Limb (tissue), 2 donors: ENCODE results near the gene NCAM1.

ENCODE experiments used
- DNase-seq, 2 donors: peaks; one replicate each; pipeline ENCODE4 v3.0.0-alpha.2; 2016; ENCODE audit errors: extremely low spot score in 2 of 2

NCAM1 gene

DNA sequence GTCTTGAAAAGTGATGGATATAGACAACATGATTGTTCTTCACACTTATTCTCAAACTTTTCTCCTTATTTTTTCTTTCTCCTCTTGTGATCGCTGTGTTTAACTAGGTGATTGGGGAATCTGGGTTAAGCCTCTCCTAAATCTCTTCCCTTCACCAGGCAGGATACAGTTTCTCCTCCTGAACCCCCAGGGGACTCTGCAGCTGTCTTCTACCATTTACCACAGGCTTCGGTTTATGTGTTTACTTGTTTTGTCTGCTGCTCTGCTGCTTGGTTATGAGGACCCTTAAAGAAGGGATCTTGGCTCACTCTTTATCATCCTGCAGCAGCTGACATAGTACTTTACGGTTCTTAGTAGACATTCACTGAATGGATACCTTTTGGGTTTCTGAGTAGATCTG lies 124.2 kb downstream of the NCAM1 start:
- no peak for DNase-seq

DNA sequence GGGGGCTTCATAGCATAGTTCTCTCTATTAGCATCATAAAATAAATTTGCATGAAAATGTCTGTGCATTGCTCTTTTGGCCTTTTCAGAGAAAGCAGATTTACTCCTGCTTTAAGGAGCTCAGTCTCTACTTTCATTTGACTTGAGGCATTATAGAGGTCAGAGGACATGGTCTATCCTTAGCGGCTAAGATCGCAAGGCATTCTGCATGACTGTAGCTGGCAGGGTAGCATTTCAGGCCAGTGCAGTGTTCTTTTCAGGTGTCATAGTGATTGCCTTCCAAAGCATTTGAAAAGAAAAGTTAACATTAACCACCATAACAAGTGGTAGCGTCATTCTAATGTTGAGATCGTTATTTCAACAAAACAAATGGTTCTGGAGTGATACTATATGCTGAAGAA lies 126.5 kb downstream of the NCAM1 start:
- DNase-seq = no peak

DNA sequence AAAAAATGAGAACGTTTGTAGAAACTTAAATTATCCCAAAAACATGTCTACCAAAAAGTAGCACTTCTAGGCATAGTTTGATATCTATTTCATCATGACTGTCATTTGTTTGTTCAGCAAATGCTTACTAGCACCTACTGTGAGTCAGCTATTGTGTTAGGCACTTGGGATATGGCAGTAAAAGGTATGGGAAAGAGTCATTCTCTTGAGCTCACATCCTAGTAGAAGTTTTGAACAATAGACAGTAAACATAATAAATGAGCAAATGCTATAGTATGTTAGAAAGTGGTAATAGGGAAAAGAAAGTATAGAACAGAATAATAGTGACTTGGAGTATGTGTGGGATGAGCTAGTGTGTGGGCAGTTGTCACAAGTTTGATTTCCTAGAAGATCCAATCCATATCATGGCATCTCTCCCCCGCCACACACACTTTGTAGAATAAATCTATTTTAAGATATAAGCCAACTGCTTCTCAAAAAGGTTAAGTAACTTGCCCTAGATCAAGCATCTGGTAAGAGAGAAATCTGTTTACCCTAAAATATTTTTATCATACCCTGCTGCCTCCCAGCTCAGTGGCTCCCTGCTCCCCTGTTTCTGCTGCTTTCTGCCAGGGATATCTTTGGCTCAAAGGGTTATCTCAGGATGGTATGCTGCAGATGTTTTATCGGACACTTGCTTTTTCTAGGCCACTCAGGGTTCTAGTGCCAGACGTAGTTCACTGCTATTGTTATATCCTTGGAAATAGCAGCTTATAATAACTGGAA lies 129.7 kb downstream of the NCAM1 start:
- DNase-seq = no peak

DNA sequence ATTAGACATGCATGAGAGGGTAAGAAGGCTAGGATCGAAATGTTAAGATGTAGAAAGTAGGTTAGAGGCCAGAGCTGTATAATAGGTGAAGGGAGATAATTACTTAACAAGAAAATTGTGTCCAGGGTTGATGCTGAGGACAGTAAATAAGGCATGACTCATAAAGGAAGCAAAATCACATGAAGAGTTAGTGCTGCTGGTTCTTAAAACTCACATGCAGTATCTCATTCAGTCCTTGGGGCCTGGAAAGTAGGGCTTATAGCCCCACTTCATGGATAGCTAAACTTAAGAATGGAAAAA lies 130.2 kb downstream of the NCAM1 start:
- no peak for DNase-seq

DNA sequence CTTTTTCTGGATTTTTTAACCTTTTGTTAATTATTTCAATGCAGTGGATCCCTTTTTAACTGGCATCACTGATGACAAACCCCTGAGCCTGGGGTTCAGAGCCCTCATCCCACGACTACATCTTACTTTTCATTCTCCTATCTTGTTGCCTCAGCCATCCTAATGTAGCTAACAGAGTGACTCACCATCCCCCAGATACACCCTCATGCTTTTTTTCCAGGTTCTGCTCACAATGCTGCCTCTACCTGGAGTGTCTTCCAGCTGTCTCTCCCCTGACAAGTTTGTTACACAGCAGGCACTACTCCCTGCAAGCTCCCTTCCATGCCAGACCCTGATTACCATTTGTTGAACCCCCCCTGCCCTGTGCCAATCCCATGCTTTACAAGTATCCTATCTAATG lies 135.4 kb downstream of the NCAM1 start:
- DNase-seq = no peak

DNA sequence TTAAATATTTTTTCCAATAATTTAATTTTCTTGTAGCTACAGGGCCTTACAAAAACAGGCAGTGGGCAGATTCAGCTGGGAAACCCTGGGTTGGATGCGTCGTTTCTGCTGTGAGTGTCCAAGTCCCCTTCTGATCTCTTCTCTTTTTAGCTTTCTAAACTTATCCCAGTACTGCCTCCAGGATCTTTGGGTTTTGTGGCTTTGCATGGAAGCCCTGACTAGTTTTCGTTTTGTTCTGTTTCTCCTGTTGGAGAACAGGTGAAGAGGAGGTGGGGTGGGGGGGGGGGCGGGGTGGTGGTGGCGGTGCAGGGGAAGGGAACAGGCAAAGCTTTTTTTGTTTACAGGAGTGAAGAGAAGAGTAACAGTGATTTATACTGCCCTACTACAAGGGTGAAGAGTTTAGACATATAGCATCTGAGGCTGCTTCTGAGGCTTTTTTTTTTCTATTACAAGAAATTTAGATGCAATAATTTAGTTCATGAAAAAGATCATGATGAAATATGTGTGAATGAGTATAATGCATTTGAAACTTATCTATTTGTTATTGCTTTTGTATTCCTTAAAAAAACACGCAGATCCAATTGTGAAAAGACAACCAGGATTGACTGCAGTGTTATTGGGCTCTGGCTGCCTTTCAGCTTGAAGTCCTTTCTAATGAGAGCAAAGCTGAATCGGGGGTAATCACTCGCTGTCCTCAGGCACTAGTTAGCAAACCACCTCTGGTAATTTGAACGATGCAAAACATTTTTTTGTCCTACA lies 142.9 kb downstream of the NCAM1 start:
- DNase-seq = no peak

DNA sequence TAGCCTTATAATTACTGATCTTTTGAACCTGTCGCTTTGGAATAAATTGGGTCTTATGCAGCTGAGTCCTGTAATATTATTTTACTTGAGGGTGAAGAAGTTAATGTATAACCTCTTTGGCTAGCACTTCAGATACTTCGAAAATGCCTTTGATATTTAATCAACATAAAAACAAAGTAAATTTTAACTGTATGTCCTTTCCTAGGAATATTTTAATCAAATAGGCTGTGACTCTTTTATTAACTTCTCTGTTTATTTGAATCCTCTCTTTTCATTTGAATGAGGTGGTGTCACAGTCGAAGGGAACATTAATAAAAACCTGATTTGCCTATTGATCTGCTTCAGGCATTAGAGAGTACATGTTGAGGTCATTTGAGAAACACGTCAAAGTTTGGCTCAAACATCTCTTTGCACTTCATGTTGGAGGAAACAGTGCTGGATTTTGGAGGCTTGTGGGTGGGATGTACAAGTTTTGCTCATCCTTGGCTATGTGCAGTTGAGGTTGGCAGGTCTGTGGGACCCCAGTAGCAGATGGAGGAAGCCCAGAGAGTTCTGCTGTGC lies 143.6 kb downstream of the NCAM1 start:
- no peak for DNase-seq

DNA sequence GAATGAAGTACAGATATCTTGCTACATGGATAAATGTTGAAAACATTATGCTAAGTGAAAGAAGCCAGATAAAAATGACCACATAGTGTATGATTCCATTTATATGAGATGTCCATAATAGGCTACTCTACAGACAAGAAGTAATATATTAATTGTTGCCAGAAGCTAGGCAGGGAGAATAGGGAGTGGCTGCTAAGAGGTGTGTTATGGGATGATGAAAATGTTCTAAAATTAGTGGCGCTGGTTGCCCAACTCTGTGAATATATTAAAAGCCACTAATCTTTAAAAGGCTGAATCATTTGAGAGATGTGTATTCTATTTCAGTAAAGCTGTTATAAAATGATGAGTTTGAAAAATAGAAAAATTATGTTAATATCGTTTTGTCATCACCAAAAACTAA lies 144.4 kb downstream of the NCAM1 start:
- DNase-seq = no peak

DNA sequence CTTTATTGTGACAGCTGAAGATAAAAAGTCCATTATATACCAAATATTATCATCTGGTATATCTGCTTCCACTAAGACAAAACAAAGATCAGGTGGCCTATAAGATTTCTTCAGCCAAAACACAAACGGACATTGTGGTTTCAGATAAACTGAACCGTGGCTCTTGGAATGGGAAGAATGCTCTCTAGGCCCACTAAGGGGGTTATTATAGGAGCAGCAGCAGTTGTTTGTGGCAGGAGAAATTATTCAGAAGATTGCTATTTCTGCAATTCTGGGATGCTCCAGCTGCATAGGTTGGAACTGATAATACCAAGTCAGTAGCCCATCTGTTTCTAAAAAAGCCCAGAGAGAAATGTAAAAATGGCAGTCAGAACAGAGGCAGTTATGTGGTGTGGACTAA lies 145.3 kb downstream of the NCAM1 start:
- no peak for DNase-seq

DNA sequence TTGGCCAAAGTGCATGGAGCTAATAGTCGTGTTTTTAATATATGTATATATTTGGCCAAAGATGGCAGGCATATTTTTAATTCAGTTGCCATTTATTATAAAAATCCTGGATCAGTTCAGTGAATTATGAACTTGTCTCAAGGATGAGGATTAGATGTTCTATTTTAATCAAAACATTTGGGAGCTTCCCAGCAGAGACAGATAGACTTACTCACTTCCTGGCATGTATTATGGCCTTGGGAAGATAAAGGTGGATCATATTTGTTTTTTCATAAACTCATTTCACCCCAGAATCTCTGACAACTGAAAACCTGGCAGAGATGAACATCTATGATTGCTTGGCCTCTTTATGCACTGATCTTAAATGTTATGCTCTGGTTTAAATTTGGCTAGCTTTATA lies 148.8 kb downstream of the NCAM1 start:
- no peak for DNase-seq

DNA sequence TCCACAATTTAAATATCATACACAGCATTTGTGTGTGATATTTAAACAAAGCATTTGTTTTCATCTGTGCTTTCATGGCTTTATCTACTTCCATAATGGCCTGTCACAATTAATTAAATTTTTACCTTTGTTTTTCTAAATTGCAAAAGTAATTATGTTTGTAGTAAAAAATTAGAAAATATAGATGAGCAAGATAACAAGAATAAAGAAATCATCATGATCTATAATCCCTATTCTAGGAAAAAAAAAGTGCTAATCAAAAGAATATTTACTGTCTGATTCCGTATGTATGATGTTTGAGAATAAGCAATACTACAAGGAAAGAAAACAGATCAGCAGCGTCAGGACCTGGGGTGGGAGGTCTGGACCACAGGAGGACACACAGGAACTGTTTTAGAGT lies 149.9 kb downstream of the NCAM1 start:
- DNase-seq = no peak

DNA sequence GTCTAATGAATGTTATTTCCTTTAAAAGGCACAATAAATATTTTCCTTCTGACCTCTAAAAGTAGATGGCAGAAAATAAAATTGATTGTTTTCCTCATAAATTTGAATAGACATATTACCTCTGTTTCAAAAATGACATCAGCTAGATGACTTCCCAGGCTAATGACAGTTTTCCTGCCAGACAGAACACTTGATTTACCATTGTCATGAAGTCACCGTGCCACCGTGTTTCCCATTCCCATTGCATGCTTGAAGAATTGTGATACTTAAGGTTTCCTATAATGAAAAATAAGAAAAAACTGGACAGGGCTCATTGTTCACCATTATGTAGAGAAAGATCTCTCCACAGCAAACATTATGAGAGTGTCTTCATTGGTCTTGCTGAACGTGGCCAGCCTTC lies 151.1 kb downstream of the NCAM1 start:
- no peak for DNase-seq

DNA sequence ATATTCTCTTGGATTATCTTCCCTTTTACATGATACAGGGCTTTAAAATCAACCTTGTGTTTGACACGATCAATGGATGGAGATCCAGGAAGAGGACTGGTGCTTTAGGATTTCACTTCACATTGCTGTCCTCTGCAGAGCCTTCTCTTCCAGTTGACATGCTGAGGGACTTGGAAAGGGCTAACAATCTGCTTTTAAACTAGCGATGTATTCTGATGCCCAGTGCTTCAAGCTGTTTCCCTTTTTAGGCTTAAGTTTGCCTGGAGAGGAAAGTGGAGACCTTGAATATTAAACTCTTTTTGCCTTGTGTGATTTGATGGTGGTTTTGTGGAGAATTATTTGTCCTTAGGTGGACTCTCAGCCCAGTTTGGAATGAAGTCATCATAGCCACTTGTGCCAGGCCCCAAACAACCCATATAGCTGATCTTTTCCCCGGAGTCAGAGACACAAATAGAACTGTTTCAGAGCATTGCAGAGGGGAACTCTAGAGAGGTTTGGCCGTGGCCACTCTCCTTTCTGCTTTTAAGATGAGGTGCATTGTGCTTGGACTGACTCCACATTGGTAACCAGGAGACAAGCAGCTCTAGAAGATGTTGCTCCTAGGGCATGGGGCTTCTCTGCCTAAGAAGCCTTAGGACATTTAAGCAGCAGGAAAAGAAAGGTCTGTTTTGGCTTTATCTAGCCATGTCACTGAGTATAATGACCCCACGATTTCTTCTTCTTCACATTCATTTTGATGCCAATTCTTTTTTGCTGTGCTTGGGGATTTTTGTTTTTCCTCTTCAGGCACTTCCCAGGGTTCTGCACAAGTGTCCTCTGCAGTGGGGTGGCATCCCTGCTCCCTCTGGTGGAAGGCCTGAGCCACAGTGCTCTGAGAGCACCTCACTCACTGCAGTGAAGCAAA lies 152.8 kb downstream of the NCAM1 start:
- DNase-seq = peak; percentile 42 to 52

DNA sequence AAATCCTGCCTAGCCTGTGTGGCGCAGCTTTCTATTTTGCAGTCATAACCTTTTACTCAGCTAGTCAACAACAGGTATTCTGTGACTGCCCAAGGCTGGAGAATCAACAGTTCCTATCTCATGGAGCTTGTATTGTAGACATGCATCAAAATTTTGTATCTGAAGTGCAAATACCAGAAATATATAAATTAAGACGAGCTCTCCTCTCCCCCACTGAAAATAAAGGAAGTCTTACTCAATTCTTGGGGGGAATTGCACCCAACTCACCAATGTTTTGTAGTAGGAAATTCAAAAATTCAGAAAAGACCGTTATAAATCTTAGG lies 153.4 kb downstream of the NCAM1 start:
- no peak for DNase-seq

DNA sequence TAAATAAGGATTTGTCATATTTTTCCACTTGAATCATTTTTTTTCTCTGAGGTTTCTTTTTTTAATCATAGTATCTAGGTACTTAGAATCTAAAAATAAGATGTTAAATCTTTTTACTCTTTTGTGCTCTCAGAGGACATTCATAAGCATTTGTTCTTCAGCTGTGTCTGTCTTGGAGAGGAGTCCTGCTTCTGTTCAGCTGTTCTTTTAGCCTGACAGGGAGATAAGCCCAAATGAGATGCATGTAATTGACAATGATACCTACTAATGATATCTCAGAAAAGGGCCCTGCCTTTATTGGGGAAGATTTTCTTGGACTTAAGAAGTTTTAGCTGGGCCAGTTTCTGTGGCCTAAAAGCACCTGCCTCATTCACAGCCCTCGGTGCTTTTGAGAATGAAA lies 156.9 kb downstream of the NCAM1 start:
- DNase-seq = no peak

DNA sequence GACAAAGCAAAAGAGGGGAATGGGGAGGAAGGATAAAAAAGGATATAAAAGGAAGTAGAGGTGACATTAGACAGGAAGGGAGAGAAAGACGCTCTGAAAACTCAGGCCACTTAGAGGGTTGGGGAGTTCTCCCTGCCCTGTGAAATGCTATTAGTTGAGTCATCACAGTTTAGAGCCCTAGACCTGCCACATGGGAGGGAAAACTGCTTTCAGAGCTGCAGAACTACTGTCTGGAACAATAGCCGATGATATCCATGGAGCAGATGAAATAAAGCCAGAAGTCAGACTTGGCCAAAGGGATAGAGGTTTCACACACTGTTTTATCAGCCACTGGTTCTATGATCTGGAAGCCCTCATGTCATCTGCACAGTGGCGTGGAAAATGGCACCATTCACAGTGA lies 157.9 kb downstream of the NCAM1 start:
- DNase-seq = no peak

DNA sequence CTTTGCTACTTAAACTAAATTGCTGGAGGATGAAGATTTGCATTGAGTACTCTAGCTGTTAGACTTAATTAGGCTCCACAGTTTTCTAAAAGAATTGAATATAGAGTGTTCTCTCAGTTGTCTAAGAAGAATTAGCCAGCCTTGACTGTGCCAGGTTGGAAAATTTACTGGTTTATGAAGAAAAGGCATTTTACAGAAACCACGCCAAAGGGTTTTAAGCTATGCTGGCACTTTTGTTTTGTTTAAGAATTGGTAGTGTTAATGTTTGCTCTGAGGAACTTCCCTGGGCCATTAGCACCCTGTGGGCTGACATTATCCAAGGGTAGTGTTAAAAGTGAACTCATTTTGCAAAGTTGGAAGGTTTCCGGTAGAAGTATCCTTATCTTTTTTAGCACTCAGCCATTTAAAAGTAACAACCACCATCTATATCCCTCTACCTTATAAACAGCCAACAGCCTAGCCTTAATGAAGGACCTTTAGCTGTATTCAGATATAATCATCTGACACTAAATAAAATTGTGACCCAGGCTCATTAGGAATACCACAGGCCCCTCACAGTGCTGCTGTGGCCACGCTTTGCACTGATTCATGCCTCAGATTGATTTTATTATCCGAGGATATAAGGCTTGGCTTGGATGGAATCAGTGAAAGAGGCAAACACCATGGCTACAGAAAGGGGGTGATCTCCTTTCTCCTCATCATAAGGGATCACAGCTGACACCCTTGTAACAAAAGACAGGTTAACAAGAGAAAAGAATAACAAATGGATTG lies 158.9 kb downstream of the NCAM1 start:
- DNase-seq = no peak

DNA sequence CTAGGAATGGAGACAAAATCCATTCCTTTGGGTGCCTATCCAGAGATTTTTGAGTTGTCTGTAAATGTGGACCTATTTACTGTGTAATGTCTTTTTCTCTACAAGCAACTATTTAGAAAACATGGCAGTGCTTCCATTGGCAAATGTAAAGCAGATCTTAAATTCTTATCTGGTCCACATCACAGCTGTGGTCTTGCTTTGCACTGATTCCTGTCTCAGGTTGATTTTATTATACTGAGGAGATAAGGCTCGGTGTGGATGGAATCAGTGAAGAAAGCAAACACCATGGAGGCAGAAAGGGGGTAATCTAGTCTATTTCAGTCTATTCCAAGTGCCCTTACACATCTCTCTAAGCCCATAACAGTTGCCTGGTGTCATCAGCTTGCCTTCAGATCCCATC lies 160.5 kb downstream of the NCAM1 start:
- no peak for DNase-seq

DNA sequence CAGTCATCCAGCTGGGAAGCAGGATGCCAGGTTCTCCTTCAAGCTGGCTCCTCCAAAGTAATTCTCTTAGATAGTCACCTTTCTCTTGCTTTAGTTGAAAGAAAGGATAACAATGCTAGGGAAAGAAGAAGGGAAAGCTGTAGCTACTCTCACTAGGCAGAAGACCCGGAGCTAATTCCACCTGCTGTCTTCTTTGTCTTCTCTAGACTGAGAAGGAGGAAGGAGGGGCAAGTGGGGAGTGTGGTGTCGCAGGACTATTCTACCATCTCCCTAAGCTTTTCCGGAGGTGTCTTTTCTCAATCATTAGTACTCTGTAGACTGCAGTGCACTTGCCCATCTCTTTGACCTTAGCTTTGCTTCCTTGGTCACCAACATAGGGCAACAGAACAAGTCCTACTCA lies 162.8 kb downstream of the NCAM1 start:
- no peak for DNase-seq

DNA sequence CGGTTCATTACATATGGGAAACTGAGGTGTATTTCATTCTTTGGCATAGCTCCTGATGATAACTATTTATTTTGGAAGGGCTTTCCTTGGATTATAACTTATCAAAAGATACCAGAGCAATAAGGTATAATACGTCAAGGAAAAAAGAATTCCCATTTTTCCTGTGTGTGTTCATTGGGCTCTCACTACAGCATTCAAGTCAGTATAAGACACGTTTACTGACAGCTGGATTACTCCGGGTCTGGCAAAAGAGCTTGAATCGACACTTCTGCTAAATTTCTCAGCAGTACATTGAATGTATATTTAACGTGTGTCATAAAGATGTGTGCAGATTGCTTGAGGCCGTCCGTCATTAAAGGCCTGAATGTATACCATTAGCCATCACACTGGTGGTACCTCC lies 163.4 kb downstream of the NCAM1 start:
- DNase-seq = no peak

DNA sequence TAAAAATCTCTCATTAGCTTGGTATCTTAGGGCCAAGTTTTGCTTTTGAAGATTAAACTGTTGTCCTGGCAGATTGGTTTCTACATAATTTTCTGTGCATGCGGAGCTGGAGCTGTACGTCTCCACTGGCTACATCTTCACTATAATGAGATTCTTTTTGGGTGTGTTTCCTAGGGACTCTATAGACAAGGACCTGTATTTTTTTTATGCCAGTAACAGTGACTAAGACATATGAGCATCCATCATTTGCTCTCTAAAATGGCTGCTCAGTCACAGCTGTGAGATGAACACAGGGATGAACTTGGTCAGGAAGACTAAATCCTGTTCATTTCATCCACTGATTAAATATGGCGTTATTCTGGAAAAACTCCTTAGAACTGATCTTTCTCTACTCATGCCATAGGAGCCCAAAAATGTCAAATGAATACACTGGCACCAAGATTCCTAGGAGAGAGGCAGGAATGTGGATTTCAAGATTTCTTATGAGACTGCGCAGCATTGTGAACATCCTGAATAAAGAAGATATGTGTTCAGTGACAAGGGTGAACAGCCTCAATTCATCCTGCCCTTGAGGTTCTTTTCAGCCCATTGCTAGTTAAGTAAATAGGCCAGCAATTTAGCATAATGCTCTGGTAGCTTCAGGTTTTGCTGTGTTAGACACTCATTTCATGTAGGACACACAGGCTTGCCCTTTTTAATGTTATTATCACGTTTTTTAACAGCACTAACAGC lies 168.2 kb downstream of the NCAM1 start:
- no peak for DNase-seq
